ENCODE measurements around the gene TAF12. TPM values are rescaled to one million over a fixed set of nuclear protein-coding genes. Genes with fewer than 3 reads are reported as not detected.

TAF12 gene
- polyA plus RNA-seq, 1 of the 3 experiments (the other 2 are of a cell fraction), result 34.9 TPM

DNA sequence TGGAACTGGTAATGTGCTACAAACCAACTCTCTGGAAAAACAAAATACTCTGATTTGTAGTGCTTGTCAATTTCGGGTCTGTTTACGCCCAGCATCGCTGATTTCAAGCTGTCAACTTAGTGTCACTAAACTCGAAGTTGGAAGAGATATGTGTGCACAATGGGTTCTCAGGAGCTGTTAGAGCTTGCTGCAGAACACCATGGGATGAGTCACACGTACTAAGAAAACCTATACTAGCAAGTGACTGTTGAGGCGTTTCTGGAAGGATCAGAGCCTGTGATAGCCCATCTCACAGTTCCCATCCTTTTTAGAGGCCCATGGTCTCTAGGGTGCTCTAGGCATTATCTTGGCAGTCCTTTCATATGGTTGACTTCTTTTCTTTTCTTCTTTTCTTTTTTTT, 40.0 kb upstream of the TAF12 start:
- no peaks in the 10 kb centered on the region for H3K27me3 ChIP-seq (ENCODE audit: insufficient read depth)
- TF ChIP-seq, protein P1, sequence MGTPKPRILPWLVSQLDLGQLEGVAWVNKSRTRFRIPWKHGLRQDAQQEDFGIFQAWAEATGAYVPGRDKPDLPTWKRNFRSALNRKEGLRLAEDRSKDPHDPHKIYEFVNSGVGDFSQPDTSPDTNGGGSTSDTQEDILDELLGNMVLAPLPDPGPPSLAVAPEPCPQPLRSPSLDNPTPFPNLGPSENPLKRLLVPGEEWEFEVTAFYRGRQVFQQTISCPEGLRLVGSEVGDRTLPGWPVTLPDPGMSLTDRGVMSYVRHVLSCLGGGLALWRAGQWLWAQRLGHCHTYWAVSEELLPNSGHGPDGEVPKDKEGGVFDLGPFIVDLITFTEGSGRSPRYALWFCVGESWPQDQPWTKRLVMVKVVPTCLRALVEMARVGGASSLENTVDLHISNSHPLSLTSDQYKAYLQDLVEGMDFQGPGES (IDR thresholded peaks at IDR 0.05; ENCODE audit: low read depth, low read length), result no peak
- TF ChIP-seq, protein P2, sequence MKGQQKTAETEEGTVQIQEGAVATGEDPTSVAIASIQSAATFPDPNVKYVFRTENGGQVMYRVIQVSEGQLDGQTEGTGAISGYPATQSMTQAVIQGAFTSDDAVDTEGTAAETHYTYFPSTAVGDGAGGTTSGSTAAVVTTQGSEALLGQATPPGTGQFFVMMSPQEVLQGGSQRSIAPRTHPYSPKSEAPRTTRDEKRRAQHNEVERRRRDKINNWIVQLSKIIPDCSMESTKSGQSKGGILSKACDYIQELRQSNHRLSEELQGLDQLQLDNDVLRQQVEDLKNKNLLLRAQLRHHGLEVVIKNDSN (IDR thresholded peaks at IDR 0.05; ENCODE audit: borderline replicate concordance, low read depth), result no peak
- TF ChIP-seq POLR2AphosphoS5 (IDR thresholded peaks at IDR 0.05; ENCODE audit: low read depth, low read length), result no peak
- no peak for TF ChIP-seq TAF1 (IDR thresholded peaks at IDR 0.05; ENCODE audit: borderline replicate concordance, low read depth, low read length)
- no peak for TF ChIP-seq TEAD4 (IDR thresholded peaks at IDR 0.05; ENCODE audit: borderline replicate concordance, insufficient read depth)
- TF ChIP-seq TCF12 (IDR thresholded peaks at IDR 0.05), result no peak
- TF ChIP-seq RCOR1 (IDR thresholded peaks at IDR 0.05; ENCODE audit: low read length), result no peak
- TF ChIP-seq FOXJ3 (CRISPR knock-in tag; IDR thresholded peaks at IDR 0.05), result no peak
- TF ChIP-seq MXI1 (IDR thresholded peaks at IDR 0.05; ENCODE audit: low read depth, low read length), result no peak
- TF ChIP-seq, protein P3, sequence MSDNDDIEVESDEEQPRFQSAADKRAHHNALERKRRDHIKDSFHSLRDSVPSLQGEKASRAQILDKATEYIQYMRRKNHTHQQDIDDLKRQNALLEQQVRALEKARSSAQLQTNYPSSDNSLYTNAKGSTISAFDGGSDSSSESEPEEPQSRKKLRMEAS (IDR thresholded peaks at IDR 0.05; ENCODE audit: low read depth), result no peak
- TF ChIP-seq RXRA (IDR thresholded peaks at IDR 0.05; ENCODE audit: borderline replicate concordance, low read depth), result no peak
- TF ChIP-seq, protein P4, sequence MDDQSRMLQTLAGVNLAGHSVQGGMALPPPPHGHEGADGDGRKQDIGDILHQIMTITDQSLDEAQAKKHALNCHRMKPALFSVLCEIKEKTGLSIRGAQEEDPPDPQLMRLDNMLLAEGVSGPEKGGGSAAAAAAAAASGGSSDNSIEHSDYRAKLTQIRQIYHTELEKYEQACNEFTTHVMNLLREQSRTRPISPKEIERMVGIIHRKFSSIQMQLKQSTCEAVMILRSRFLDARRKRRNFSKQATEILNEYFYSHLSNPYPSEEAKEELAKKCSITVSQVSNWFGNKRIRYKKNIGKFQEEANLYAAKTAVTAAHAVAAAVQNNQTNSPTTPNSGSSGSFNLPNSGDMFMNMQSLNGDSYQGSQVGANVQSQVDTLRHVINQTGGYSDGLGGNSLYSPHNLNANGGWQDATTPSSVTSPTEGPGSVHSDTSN (IDR thresholded peaks at IDR 0.05), result no peak
- TF ChIP-seq YY1 (IDR thresholded peaks at IDR 0.05; ENCODE audit: low read depth), result no peak
- TF ChIP-seq ELF1 (IDR thresholded peaks at IDR 0.05), result no peak
- TF ChIP-seq, protein P5, sequence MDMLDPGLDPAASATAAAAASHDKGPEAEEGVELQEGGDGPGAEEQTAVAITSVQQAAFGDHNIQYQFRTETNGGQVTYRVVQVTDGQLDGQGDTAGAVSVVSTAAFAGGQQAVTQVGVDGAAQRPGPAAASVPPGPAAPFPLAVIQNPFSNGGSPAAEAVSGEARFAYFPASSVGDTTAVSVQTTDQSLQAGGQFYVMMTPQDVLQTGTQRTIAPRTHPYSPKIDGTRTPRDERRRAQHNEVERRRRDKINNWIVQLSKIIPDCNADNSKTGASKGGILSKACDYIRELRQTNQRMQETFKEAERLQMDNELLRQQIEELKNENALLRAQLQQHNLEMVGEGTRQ (IDR thresholded peaks at IDR 0.05; ENCODE audit: borderline replicate concordance, low read depth, low read length), result no peak
- no peak for TF ChIP-seq NFIC (IDR thresholded peaks at IDR 0.05; ENCODE audit: borderline replicate concordance)
- POLR2A ChIA-PET, result interaction anchor here (0.6 kb wide), 1 partner anchor 46 kb away, joined by 3 read pairs; no protein-coding TSS in a partner anchor
- WGBS (ENCODE audit: low lambda C conversion rate), result 92% methylated on average over 6 of the region's 6 CpGs
- no peaks in the 10 kb centered on the region for H4K20me1 ChIP-seq (ENCODE audit: insufficient read depth)
- no peak overlapping the region for H3K4me3 ChIP-seq (ENCODE audit: low read depth in 2 of 2, low read length in 1 of 2)
- no peak overlapping the region for H3K27ac ChIP-seq (ENCODE audit: low read depth in 2 of 2, low read length in 1 of 2)
- H3K79me2 ChIP-seq (ENCODE audit: insufficient read depth), result 0 out of 2 replicates have a peak, but pooled peaks cover 7% of the 10 kb centered on the region
- H3K9me2 ChIP-seq, result no peaks in the 10 kb centered on the region
- no peak overlapping the region for H2AFZ ChIP-seq (ENCODE audit: low read depth)
- H3K4me1 ChIP-seq (ENCODE audit: control insufficient read depth in 1 of 2, insufficient read depth in 2 of 2, low read depth in 1 of 2, low read length in 1 of 2), result no peaks in the 10 kb centered on the region
- no peak overlapping the region for H3K9ac ChIP-seq
- H3F3A ChIP-seq (replicated peaks; ENCODE audit: insufficient read depth), result no peaks in the 10 kb centered on the region
- peaks cover 2 to 3% of the 10 kb centered on the region in 2 experiments for H3K36me3 ChIP-seq (replicated peaks in 1 of 2; ENCODE audit: control insufficient read depth in 1 of 2, insufficient read depth in 2 of 2, low read length in 1 of 2)
- no peak overlapping the region for H3K4me2 ChIP-seq
- H3K9me3 ChIP-seq, result no peaks in the 10 kb centered on the region
- CTCF ChIA-PET, result interaction anchor here (1.0 kb wide), 1 partner anchor 24 kb away, joined by 3 read pairs; no protein-coding TSS in a partner anchor
- DNase-seq, result no peak

All from SK-N-SH (cell line).